Neural cell (in vitro differentiated cells): ENCODE data around the gene EPHB4. TPM values are rescaled to one million over a fixed set of nuclear protein-coding genes. Genes with fewer than 3 reads are reported as not detected.

Source experiments
- H2AFZ ChIP-seq: fragments of 200-600, 300-800 bp; sonication (generic), shearing (Covaris generic); 2 replicates; pipeline ENCODE4 v1.6.0; 2014; ENCODE audit warnings: low read depth, mild to moderate bottlenecking, antibody characterized with exemption, low read length, moderate library complexity
- H3F3A ChIP-seq: fragments of 200-600 bp; shearing (Covaris generic); 2 replicates; pipeline ENCODE4 v1.6.1; 2016; ENCODE audit warnings: mild to moderate bottlenecking, moderate library complexity, mixed read lengths, antibody characterized with exemption, low read length; ENCODE audit not compliant: insufficient read depth, poor library complexity, severe bottlenecking
- H3K27ac ChIP-seq: fragments of 200-600, 300-800 bp; sonication (generic), shearing (Covaris generic); 2 replicates; pipeline ENCODE4 v1.5.1; 2014; ENCODE audit warnings: mild to moderate bottlenecking, low read length, moderate library complexity
- H3K27me3 ChIP-seq: fragments of 300-800, 200-600 bp; sonication (generic), shearing (Covaris generic); 2 replicates; pipeline ENCODE4 v1.6.0; 2014; ENCODE audit warnings: mild to moderate bottlenecking, low read depth, low read length, moderate library complexity; ENCODE audit not compliant: insufficient read depth
- H3K36me3 ChIP-seq: fragments of 300-800, 200-600 bp; sonication (generic), shearing (Covaris generic); 2 replicates; pipeline ENCODE4 v1.5.1; 2014; ENCODE audit warnings: mild to moderate bottlenecking, antibody characterized with exemption, low read length, moderate library complexity; ENCODE audit not compliant: insufficient read depth
- H3K4me2 ChIP-seq: fragments of 300-800, 200-600 bp; sonication (generic), shearing (Covaris generic); 2 replicates; pipeline ENCODE4 v1.6.0; 2014; ENCODE audit warnings: mild to moderate bottlenecking, low read length
- H3K4me3 ChIP-seq: fragments of 300-800, 200-600 bp; sonication (generic), shearing (Covaris generic); 2 replicates; pipeline ENCODE4 v1.5.1; 2014; ENCODE audit warnings: mild to moderate bottlenecking, low read length, moderate library complexity
- H3K79me2 ChIP-seq: fragments of 200-600 bp; shearing (Covaris generic); replicated peaks from 2 replicates; pipeline ENCODE4 v1.6.0; 2014; ENCODE audit warnings: mild to moderate bottlenecking, low read length, moderate library complexity; ENCODE audit not compliant: insufficient read depth
- H3K9ac ChIP-seq: fragments of 300-800, 200-600 bp; sonication (generic), shearing (Covaris generic); 2 replicates; pipeline ENCODE4 v1.6.1; 2016; ENCODE audit warnings: mild to moderate bottlenecking, low read length, mixed read lengths
- H3K9me2 ChIP-seq: fragments of 200-600 bp; shearing (Covaris generic); 2 replicates; pipeline ENCODE4 v1.6.1; 2016; ENCODE audit warnings: mild to moderate bottlenecking, low read length, mixed read lengths; ENCODE audit not compliant: insufficient read depth
- H3K9me3 ChIP-seq: fragments of 200-600, 300-800 bp; sonication (generic), shearing (Covaris generic); 2 replicates; pipeline ENCODE4 v1.6.1; 2016; ENCODE audit warnings: mild to moderate bottlenecking, mixed run types, low read length, moderate library complexity, mixed read lengths
- H4K20me1 ChIP-seq: fragments of 200-600 bp; shearing (Covaris generic); 2 replicates; pipeline ENCODE4 v1.6.1; 2016; ENCODE audit warnings: mild to moderate bottlenecking, mixed run types; ENCODE audit not compliant: insufficient read depth
- CTCF ChIP-seq: fragments of 450-650 bp; IDR thresholded peaks from 2 replicates; pipeline ENCODE4 v1.5.1; 2014; ENCODE audit warnings: antibody characterized with exemption, mild to moderate bottlenecking, moderate library complexity; ENCODE audit not compliant: poor library complexity, severe bottlenecking
- EP300 ChIP-seq: fragments of 450-650 bp; conservative IDR thresholded peaks from 2 replicates; pipeline ENCODE4 v1.6.1; 2014; ENCODE audit warnings: antibody characterized with exemption, mild to moderate bottlenecking, moderate library complexity; ENCODE audit not compliant: poor library complexity, severe bottlenecking
- EZH2 ChIP-seq: fragments of 200-600, 300-800 bp; shearing (Covaris generic), sonication (generic); IDR thresholded peaks from 2 replicates; pipeline ENCODE4 v1.6.1; 2014; ENCODE audit warnings: antibody characterized with exemption, low read length, borderline replicate concordance, mild to moderate bottlenecking; ENCODE audit not compliant: insufficient read depth, poor library complexity, severe bottlenecking
- MXI1 ChIP-seq: fragments of 450-650 bp; conservative IDR thresholded peaks from 2 replicates; pipeline ENCODE4 v1.6.1; 2014; ENCODE audit warnings: antibody characterized with exemption, mild to moderate bottlenecking; ENCODE audit not compliant: poor library complexity, severe bottlenecking
- POLR2AphosphoS5 ChIP-seq: IDR thresholded peaks from 2 replicates; pipeline ENCODE4 v1.6.1; 2012
- RAD21 ChIP-seq: fragments of 450-650 bp; conservative IDR thresholded peaks from 2 replicates; pipeline ENCODE4 v1.6.1; 2014; ENCODE audit warnings: antibody characterized with exemption, mild to moderate bottlenecking, moderate library complexity
- SMC3 ChIP-seq: fragments of 450-650 bp; conservative IDR thresholded peaks from 2 replicates; pipeline ENCODE4 v1.6.1; 2014; ENCODE audit warnings: antibody characterized with exemption, mild to moderate bottlenecking, moderate library complexity; ENCODE audit not compliant: poor library complexity
- TAF1 ChIP-seq: IDR thresholded peaks from 2 replicates; pipeline ENCODE4 v1.6.1; 2012; ENCODE audit warnings: low read depth
- polyA plus RNA-seq: library from polyadenylated mRNA; depleted of rRNA; stranded (reverse); fragments of >200 nt; gene quantifications from 2 replicates; pipeline ENCODE4 v1.2.3, GENCODE V29; 2014
- TF ChIP-seq, protein P1 (sequence below): IDR thresholded peaks from 2 replicates; pipeline ENCODE4 v1.6.1; 2012; ENCODE audit warnings: borderline replicate concordance

EPHB4 gene
- polyA plus RNA-seq, 1 donor from 2014 or later, result 0.92 TPM

DNA sequence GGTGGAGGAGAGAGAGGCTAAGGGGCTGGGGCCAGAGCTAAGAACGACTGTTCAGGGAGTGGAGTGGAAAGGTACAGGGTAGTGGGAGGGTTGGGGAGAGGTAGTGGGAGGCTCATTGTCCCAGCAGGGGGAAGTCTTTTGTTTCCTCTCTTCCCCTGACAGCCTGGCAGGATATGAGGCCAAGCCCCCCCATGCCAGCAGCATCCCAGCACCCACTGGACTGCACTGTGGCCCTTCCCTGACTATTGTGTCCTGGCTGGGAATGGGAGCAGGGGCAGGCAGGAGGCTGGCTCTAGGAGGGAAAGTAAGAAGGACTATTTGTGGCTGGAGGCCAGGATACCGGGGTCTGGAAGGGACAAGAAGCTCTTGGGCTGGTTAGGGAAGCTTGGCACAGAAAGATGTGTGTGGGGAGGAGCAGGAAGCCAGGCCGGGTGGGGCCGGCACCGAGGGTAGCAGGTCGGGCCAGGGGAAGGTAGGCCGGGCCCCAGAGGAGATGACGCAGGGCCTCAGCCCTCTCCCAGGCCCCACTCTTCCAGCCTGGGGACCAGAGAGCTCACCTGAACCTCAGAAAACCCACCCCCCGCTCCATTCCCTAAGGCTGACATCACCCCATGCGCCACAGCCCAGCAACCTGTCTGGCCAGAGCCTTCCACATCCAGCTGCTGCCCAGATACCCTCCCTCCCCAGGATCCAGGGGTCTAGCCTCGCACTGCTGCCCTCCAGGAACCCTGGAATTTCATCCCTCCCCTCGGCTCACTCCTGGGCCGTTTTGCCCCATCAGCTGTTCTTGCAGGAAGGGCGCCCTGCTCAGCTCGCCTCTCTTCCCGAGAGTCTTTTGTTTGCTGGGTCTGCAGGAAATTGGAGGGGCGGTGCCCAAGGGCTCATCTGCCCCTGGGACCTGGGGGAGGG is 8.8 kb upstream of the EPHB4 start:
- peak overlapping the region; percentile 33 for H2AFZ ChIP-seq
- H3K36me3 ChIP-seq, result no peaks in the 10 kb centered on the region
- TF ChIP-seq TAF1 (no peak), MXI1 (no peak), SMC3 (no peak), CTCF (no peak), RAD21 (no peak), EZH2 (no peak), POLR2AphosphoS5 (no peak), EP300 (no peak)
- TF ChIP-seq, protein P1, sequence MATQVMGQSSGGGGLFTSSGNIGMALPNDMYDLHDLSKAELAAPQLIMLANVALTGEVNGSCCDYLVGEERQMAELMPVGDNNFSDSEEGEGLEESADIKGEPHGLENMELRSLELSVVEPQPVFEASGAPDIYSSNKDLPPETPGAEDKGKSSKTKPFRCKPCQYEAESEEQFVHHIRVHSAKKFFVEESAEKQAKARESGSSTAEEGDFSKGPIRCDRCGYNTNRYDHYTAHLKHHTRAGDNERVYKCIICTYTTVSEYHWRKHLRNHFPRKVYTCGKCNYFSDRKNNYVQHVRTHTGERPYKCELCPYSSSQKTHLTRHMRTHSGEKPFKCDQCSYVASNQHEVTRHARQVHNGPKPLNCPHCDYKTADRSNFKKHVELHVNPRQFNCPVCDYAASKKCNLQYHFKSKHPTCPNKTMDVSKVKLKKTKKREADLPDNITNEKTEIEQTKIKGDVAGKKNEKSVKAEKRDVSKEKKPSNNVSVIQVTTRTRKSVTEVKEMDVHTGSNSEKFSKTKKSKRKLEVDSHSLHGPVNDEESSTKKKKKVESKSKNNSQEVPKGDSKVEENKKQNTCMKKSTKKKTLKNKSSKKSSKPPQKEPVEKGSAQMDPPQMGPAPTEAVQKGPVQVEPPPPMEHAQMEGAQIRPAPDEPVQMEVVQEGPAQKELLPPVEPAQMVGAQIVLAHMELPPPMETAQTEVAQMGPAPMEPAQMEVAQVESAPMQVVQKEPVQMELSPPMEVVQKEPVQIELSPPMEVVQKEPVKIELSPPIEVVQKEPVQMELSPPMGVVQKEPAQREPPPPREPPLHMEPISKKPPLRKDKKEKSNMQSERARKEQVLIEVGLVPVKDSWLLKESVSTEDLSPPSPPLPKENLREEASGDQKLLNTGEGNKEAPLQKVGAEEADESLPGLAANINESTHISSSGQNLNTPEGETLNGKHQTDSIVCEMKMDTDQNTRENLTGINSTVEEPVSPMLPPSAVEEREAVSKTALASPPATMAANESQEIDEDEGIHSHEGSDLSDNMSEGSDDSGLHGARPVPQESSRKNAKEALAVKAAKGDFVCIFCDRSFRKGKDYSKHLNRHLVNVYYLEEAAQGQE, result no peak
- H3K27ac ChIP-seq, result no peak overlapping the region
- H3F3A ChIP-seq, result no peaks in the 10 kb centered on the region
- no peak overlapping the region for H3K4me2 ChIP-seq
- no peaks in the 10 kb centered on the region for H3K79me2 ChIP-seq
- no peaks in the 10 kb centered on the region for H4K20me1 ChIP-seq
- H3K9me3 ChIP-seq, result no peaks in the 10 kb centered on the region
- peak overlapping the region; percentile 68 for H3K9ac ChIP-seq
- no peak overlapping the region for H3K4me3 ChIP-seq
- H3K27me3 ChIP-seq, result no peaks in the 10 kb centered on the region
- no peaks in the 10 kb centered on the region for H3K9me2 ChIP-seq

DNA sequence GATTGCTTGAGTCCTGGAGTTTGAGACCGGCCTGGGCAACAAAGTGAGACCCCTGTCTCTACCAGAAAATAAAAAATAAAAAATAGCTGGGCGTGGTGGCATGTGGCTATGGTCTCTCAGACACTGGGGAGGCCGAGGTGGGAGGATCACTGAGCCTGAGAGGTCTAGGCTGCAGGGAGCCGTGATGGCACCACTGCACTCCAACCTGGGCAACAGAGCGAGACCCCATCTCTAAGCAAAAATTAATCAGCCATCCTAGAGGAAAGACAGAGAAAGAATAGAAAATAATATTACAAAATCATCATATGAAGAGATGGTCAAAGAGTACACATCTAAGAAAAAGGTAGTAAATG is 4.9 kb upstream of the EPHB4 start:
- Histone ChIP-seq H3K4me3 (no peak overlapping the region), H2AFZ (no peak overlapping the region), H3K9me2 (no peaks in the 10 kb centered on the region), H3K36me3 (no peaks in the 10 kb centered on the region), H3K79me2 (no peaks in the 10 kb centered on the region), H3K9ac (no peak overlapping the region), H4K20me1 (no peaks in the 10 kb centered on the region), H3K27ac (no peak overlapping the region), H3K27me3 (peaks cover 14% of the 10 kb centered on the region), H3K4me2 (no peak overlapping the region), H3K9me3 (no peaks in the 10 kb centered on the region), H3F3A (no peaks in the 10 kb centered on the region)
- TF ChIP-seq EP300 (no peak), SMC3 (no peak), RAD21 (no peak), MXI1 (no peak), EZH2 (no peak), TAF1 (no peak), POLR2AphosphoS5 (no peak), CTCF (no peak)
- TF ChIP-seq, protein P1, result no peak
